Pancreas (tissue), 10 donors: Measurements from ENCODE around the gene SRRM4. TPM values are rescaled to one million over a fixed set of nuclear protein-coding genes. Genes with fewer than 3 reads are reported as not detected.

ENCODE experiments used
- ATAC-seq, 4 donors: fragments of 200-7000 bp; cut with Tn5 transposase; one replicate each; pipeline versions ENCODE4 v1.8.0 to v1.9.1; 2020; ENCODE audit warnings: mild to moderate bottlenecking in 4 of 4, moderate library complexity in 4 of 4
- DNase-seq, 6 donors: peaks; one replicate each; pipeline ENCODE4 v3.0.0-alpha.2; 2020
- FAIRE-seq: peaks from 2 replicates; lab custom pipeline; 2012; peaks lifted over from hg19 to GRCh38; lab: Jason Lieb, UNC
- H3K27ac ChIP-seq, 4 donors: fragments of 200-600 bp; sonication (generic); 1 replicate in 3 of 4; 2 replicates in 1 of 4; pipeline versions ENCODE4 v1.5.0 to v1.8.0; 2020
- H3K27me3 ChIP-seq, 4 donors: fragments of 200-600 bp; one replicate each; pipeline ENCODE4 v1.8.0; 2021
- H3K36me3 ChIP-seq, 3 donors: fragments of 200-600 bp; sonication (generic) in 1 of 3; one replicate each; pipeline versions ENCODE4 v1.5.0 to v1.8.0; 2020 to 2021
- H3K4me1 ChIP-seq, 3 donors: fragments of 200-600 bp; one replicate each; pipeline ENCODE4 v1.8.0; 2021
- H3K4me3 ChIP-seq, 4 donors: fragments of 200-600 bp; sonication (generic) in 2 of 4; one replicate each; pipeline versions ENCODE4 v1.5.0 to v1.8.0; 2020 to 2021
- H3K9me3 ChIP-seq, 4 donors: fragments of 200-600 bp; one replicate each; pipeline ENCODE4 v1.8.0; 2021
- CTCF ChIP-seq, 4 donors: fragments of 200-600 bp; sonication (generic) in 3 of 4; IDR thresholded peaks; one replicate each; pipeline versions ENCODE4 v1.5.0 to v1.8.0; 2021; ENCODE audit warnings: antibody characterized with exemption in 4 of 4
- WGBS, 2 donors: extraction: QIAGEN DNeasy Blood & Tissue Kit; methylation state at CpG; one replicate each; pipeline ENCODE4 v1.1.7; 2013; 5-methylcytosine and 5-hydroxymethylcytosine counted together
- intact Hi-C, 3 donors: fragments of 100-400 bp; cut with DNase I; formaldehyde crosslinking; loops; one replicate each; pipeline versions ENCODE4 v1.11.1 to v1.14.2; 2022
- polyA plus RNA-seq, 2 donors: library from polyadenylated mRNA; stranded (reverse); fragments of 200-250 nt; gene quantifications; one replicate each; pipeline ENCODE4 v1.2.3, GENCODE V29; 2013
- total RNA-seq, 6 donors: library from RNA; stranded (reverse); fragmentation: NEBNext Ultra II Directional in 4 of 6; extraction: Animal tissue kit (Norgen Biotek cat#: 25700) in 4 of 6; gene quantifications; one replicate each; pipeline versions ENCODE4 v1.2.1 to v1.2.4, GENCODE V29; 2021 to 2023
- donor health status: healthy with polysubstance abuse.
- donor health status: DM: no; HTN: no; CAD: no; lungs with moderate emphysema.
- donor health status: DM: no; HTN: no; CAD: no.
- donor health status: control.
- donor health status: control.
- donor health status: Bipolar disorder and iron deficiency.
- donor health status: DM: yes; HTN: yes; CAD: no.
- donor health status: DM: no; HTN: no; CAD: no.
- donor health status: DM: no; HTN: no; CAD: no.
- donor health status: DM: yes; HTN: yes; CAD: no.

SRRM4 gene
- total and polyA plus RNA-seq, 8 donors, result 0.02 TPM; not detected in 7

- Histone ChIP-seq H3K4me1 (no peaks in the 10 kb centered on the region), H3K36me3 (no peaks in the 10 kb centered on the region), H3K27ac (no peak overlapping the region), H3K27me3 (no peaks in the 10 kb centered on the region), H3K4me3 (no peak overlapping the region), H3K9me3 (no peaks in the 10 kb centered on the region)
- no peak for ATAC-seq
- intact Hi-C loops, result loop anchor here in 2 of 3 donors (5.0 to 10.0 kb wide), 2 partner anchors 294 to 296 kb away; no protein-coding TSS in a partner anchor
- no peak for FAIRE-seq
- WGBS, 2 donors, result 65 to 78% methylated on average over 3 of the region's 3 CpGs
- no peak for DNase-seq
- TF ChIP-seq CTCF (IDR thresholded peaks at IDR 0.05), result no peak
Measured at GRCh38 chr12:119118625-119119024, 137.3 kb downstream of the SRRM4 start.

- H3K36me3 ChIP-seq, result no peaks in the 10 kb centered on the region
- no peak for TF ChIP-seq CTCF (IDR thresholded peaks at IDR 0.05)
- H3K27me3 ChIP-seq, result no peaks in the 10 kb centered on the region
- 73 to 75% methylated on average over 4 to 5 of the region's 5 CpGs for WGBS, 2 donors
- no peak overlapping the region for H3K4me3 ChIP-seq
- no peaks in the 10 kb centered on the region for H3K9me3 ChIP-seq
- intact Hi-C loops, result no loop called here
- DNase-seq (no peak), FAIRE-seq (no peak), ATAC-seq (no peak)
- H3K4me1 ChIP-seq, result no peaks in the 10 kb centered on the region
- no peak overlapping the region for H3K27ac ChIP-seq
Measured at GRCh38 chr12:119122047-119122446, 140.7 kb downstream of the SRRM4 start.

- no peaks in the 10 kb centered on the region for H3K27me3 ChIP-seq
- H3K9me3 ChIP-seq, result no peaks in the 10 kb centered on the region
- no peaks in the 10 kb centered on the region for H3K4me1 ChIP-seq
- H3K36me3 ChIP-seq, result no peaks in the 10 kb centered on the region
- intact Hi-C loops, result no loop called here
- 47 to 66% methylated on average over 4 of the region's 4 CpGs for WGBS, 2 donors
- no peak overlapping the region for H3K27ac ChIP-seq
- ATAC-seq, result no peak
- no peak for DNase-seq
- FAIRE-seq, result no peak
- H3K4me3 ChIP-seq, result no peak overlapping the region
- no peak for TF ChIP-seq CTCF (IDR thresholded peaks at IDR 0.05)
Measured at GRCh38 chr12:119122751-119123150, 141.4 kb downstream of the SRRM4 start.

GRCh38 chr12:119128527-119128926, 147.2 kb downstream of the SRRM4 start:
- no peak for FAIRE-seq
- intact Hi-C loops, result no loop called here
- no peaks in the 10 kb centered on the region for H3K9me3 ChIP-seq

More at GRCh38 chr12:119128527-119128926, 147.2 kb downstream of the SRRM4 start:
- Histone ChIP-seq H3K27me3 (no peaks in the 10 kb centered on the region), H3K4me1 (no peaks in the 10 kb centered on the region), H3K4me3 (no peak overlapping the region), H3K27ac (no peak overlapping the region), H3K36me3 (no peaks in the 10 kb centered on the region)
- whole genome bisulfite sequencing, 2 donors, result 55 to 56% methylated on average over 3 of the region's 3 CpGs
- DNase-seq (no peak), ATAC-seq (no peak)
- TF ChIP-seq CTCF (IDR thresholded peaks at IDR 0.05), result no peak
